HL-60 (cell line): ENCODE measurements around the gene XBP1.
A peak's percentile ranks its signal among the peaks of the same experiment; 100 is the strongest.
"Not testable (repeated sequence)": the region's sequence is repeated elsewhere in the genome, so short reads cannot be mapped to it uniquely, and the experiment has no call there.

Experiments
- DNase-seq, 2 experiments: peaks; one replicate each; pipeline ENCODE4 v3.0.0-alpha.2; 2010 to 2020; ENCODE audit warnings: low read depth in 1 of 2, low spot score in 1 of 2
- H3K27ac ChIP-seq: fragments of 250-450 bp; sonication (Bioruptor Pico); replicated peaks from 2 replicates; pipeline ENCODE4 v1.5.1; 2020; ENCODE audit warnings: mild to moderate bottlenecking, moderate library complexity
- H3K27me3 ChIP-seq: fragments of 250-450 bp; sonication (Bioruptor Pico); 2 replicates; pipeline ENCODE4 v1.5.1; 2021; ENCODE audit warnings: mild to moderate bottlenecking, moderate library complexity; ENCODE audit not compliant: insufficient read depth, poor library complexity, severe bottlenecking
- H3K4me3 ChIP-seq: replicated peaks from 2 replicates; pipeline ENCODE4 v1.5.1; 2011; ENCODE audit warnings: mild to moderate bottlenecking, control low read depth, low read length; ENCODE audit not compliant: insufficient read depth
- CTCF ChIP-seq: IDR thresholded peaks from one replicate; pipeline ENCODE4 v1.5.1; 2011; ENCODE audit warnings: low read length, control low read depth, inconsistent platforms; ENCODE audit not compliant: insufficient read depth
- GABPA ChIP-seq: IDR thresholded peaks from 2 replicates; pipeline ENCODE4 v1.6.1; 2012; ENCODE audit warnings: low read depth
- POLR2AphosphoS5 ChIP-seq: IDR thresholded peaks from 2 replicates; pipeline ENCODE4 v1.6.1; 2012; ENCODE audit warnings: low read depth
- REST ChIP-seq: IDR thresholded peaks from 2 replicates; pipeline ENCODE4 v1.6.1; 2012; ENCODE audit warnings: low read depth; ENCODE audit not compliant: insufficient replicate concordance
- SPI1 ChIP-seq: IDR thresholded peaks from 2 replicates; pipeline ENCODE4 v1.6.1; 2012; ENCODE audit warnings: low read depth, mild to moderate bottlenecking, borderline replicate concordance

Gene XBP1

GRCh38 chr22:28810821-28811491, 10.6 kb upstream of the XBP1 start:
- Histone ChIP-seq H3K27ac (peak overlapping the region; percentile 97), H3K4me3 (no peak overlapping the region), H3K27me3 (no peaks in the 10 kb centered on the region)
- peak; percentile 76 to 90 for DNase-seq
- TF ChIP-seq SPI1 (peak; percentile 45; the same call in 1 of the 2 replicates), GABPA (peak; percentile 33; the same call in 1 of the 2 replicates), CTCF (no peak), REST (peak; percentile 67), POLR2AphosphoS5 (peak; percentile 88)

GRCh38 chr22:28808716-28809355, 8.5 kb upstream of the XBP1 start:
- TF ChIP-seq POLR2AphosphoS5 (no peak), SPI1 (peak; percentile 39; the same call in 1 of the 2 replicates)
- Histone ChIP-seq H3K27ac (peak overlapping the region; percentile 97), H3K27me3 (no peaks in the 10 kb centered on the region), H3K4me3 (no peak overlapping the region)
- no peak for DNase-seq

- DNase-seq, H3K4me3 ChIP-seq, H3K27me3 ChIP-seq, H3K27ac ChIP-seq: not testable (repeated sequence)
These were observed 5.1 kb upstream of the XBP1 start for GRCh38 chr22:28805426-28805825.

GRCh38 chr22:28802595-28803123, 2.3 kb upstream of the XBP1 start:
- Histone ChIP-seq H3K27ac (peak overlapping the region; percentile 92), H3K4me3 (no peak overlapping the region), H3K27me3 (no peaks in the 10 kb centered on the region)
- no peak for TF ChIP-seq SPI1
- peak; percentile 2; the same call in 1 of the 2 replicates for TF ChIP-seq POLR2AphosphoS5
- no peak for DNase-seq

- DNase-seq = peak; percentile 80 to 84
- Histone ChIP-seq H3K4me3 (peak overlapping the region; percentile 72), H3K27ac (peak overlapping the region; percentile 92), H3K27me3 (no peaks in the 10 kb centered on the region)
- peak; percentile 9; the same call in 1 of the 2 replicates for TF ChIP-seq SPI1
- TF ChIP-seq POLR2AphosphoS5 = peak; percentile 53
- TF ChIP-seq GABPA = no peak
- TF ChIP-seq CTCF = no peak
- peak; percentile 47 for TF ChIP-seq REST
These were observed 1.7 kb upstream of the XBP1 start for GRCh38 chr22:28801845-28802594.
